Activated naive CD8-positive, alpha-beta T cell treated with anti-CD3 and anti-CD28 coated beads for 36 hours (primary cell): ENCODE results near the gene WDR82. TPM values are rescaled to one million over a fixed set of nuclear protein-coding genes. Genes with fewer than 3 reads are reported as not detected.
A peak's percentile ranks its signal among the peaks of the same experiment; 100 is the strongest.

Source experiments
- DNase-seq: peaks from one replicate; pipeline ENCODE4 v3.0.0; 2021
- H3K27ac Mint-ChIP-seq: one replicate; pipeline ENCODE4 v1.8.0; 2022; ENCODE audit warnings: mild to moderate bottlenecking, moderate library complexity, mixed read lengths
- H3K27me3 Mint-ChIP-seq: one replicate; pipeline ENCODE4 v1.8.0; 2022; ENCODE audit warnings: mild to moderate bottlenecking, mixed read lengths
- H3K36me3 Mint-ChIP-seq: one replicate; pipeline ENCODE4 v1.8.0; 2021; ENCODE audit warnings: mild to moderate bottlenecking, mixed read lengths
- H3K4me1 Mint-ChIP-seq: one replicate; pipeline ENCODE4 v1.8.0; 2021; ENCODE audit warnings: mixed read lengths
- H3K4me3 Mint-ChIP-seq: one replicate; pipeline ENCODE4 v1.8.0; 2022; ENCODE audit warnings: mild to moderate bottlenecking, moderate library complexity, mixed read lengths
- H3K9me3 Mint-ChIP-seq: one replicate; pipeline ENCODE4 v1.8.0; 2022; ENCODE audit warnings: mixed read lengths
- total RNA-seq, 2 experiments: library from RNA; stranded (reverse); gene quantifications; one replicate each; pipeline ENCODE4 v1.2.3, GENCODE V29; 2021

WDR82 gene
- total RNA-seq, 2 experiments from 2014 or later = 121 to 123 TPM

DNA sequence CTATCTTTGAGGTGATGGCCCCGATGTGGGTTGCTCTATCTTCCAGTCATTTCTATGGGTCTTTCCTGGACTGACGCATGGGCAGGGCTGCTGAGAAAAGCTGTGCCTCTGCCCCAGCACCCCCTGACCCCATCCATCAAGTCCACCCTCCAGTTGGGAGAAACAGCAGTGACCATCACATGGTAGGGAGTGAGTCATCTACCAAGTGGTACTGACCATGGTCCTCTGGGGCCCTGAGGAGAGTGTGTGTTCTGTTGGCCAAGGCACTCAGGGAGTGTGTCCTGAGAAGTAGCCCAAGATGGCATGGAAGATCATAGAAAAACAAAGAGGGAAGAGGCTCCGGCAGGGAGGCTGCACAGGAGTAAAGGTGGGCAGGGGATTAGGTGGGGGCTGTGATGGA, 36.0 kb upstream of the WDR82 start:
- DNase-seq = no peak
- H3K27ac Mint-ChIP-seq = no peak overlapping the region
- H3K36me3 Mint-ChIP-seq = peaks cover 3% of the 10 kb centered on the region
- peaks cover 54% of the 10 kb centered on the region for H3K4me1 Mint-ChIP-seq
- no peaks in the 10 kb centered on the region for H3K9me3 Mint-ChIP-seq
- no peaks in the 10 kb centered on the region for H3K27me3 Mint-ChIP-seq
- no peak overlapping the region for H3K4me3 Mint-ChIP-seq

DNA sequence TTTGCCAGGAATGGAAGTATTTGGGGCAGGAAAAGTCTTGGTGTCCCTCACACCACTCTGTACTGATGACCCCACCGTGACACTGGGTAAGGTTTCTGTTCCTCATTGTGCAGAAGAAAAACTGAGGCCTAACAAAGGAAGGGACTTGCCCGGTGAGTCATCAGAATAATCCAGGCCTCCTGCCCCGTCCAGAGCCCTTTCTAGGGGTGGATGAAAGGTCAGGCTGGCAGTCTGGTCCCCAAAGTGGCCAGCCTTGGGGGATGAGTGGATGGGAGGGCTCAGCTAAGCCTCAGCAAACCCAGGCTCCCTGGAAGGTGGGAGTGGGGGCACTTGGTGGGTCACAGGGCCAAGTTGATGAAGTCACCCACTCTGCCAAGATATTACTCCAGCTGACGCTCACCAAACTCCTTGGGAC, 35.3 kb upstream of the WDR82 start:
- Mint-ChIP-seq H3K4me1 (peaks cover 55% of the 10 kb centered on the region), H3K9me3 (no peaks in the 10 kb centered on the region)
- DNase-seq = peak; percentile 27

DNA sequence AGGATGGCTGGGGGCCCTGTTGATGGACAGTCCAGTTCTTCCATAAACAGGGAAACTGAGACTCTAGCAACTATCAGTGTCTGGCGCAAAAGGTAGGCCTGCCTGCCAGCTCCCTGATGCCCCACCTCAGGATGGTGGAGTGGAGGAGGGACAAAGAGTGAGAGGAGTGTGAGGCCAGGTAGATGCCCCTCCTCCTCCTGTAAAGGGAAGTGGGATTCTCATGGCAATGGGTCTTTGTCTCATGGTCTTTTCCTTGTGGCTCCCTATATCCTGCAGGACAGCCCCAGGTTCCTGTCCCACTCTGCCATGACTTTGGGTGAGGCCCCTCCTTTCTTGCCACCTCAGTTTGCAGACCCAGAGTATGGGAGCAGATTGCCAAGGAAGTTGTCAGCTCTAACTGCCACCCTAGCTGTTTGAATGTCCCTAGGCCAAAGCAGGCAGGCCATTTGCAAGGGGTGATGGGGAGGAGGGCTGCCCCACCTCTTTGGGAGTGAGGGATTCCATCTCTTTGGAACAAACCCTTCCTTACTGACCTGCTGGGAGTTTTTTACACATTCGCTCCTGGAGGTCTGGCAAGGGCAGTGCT, 34.8 kb upstream of the WDR82 start:
- Mint-ChIP-seq H3K4me1 (peaks cover 58% of the 10 kb centered on the region), H3K27me3 (no peaks in the 10 kb centered on the region), H3K4me3 (no peak overlapping the region), H3K9me3 (no peaks in the 10 kb centered on the region), H3K36me3 (peaks cover 5% of the 10 kb centered on the region), H3K27ac (peak overlapping the region; percentile 63)
- no peak for DNase-seq

More for the DNA sequence above, 35.3 kb upstream of the WDR82 start:
- H3K4me3 Mint-ChIP-seq = no peak overlapping the region
- H3K36me3 Mint-ChIP-seq = peaks cover 3% of the 10 kb centered on the region
- no peaks in the 10 kb centered on the region for H3K27me3 Mint-ChIP-seq
- no peak overlapping the region for H3K27ac Mint-ChIP-seq

DNA sequence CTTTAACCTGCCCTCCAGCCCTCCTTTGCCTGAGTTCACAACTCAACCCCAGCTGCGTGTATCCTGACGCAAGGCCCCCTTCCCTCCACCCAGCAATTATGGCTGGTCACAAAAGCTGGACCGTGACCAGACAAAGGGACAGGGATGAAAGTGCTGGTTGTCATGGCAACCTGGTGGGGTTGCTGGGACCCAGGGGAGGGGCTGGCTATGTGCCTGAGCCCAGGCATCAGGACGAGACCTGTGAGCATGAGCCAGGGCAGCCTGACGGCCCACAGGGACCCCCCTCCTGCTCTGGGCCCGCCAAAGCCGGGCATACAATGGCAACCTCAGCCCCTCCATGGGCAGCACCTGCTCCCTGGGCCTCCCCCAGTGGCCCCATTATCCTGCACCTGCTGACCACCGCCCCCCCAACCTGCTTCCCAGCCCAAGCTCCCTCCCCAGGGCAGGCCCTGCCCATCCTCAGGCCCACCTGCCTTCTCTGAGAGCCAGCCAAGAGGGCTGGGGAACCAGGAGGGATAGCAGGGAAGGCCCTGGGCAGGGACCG, 33.2 kb upstream of the WDR82 start:
- no peaks in the 10 kb centered on the region for H3K9me3 Mint-ChIP-seq
- H3K27me3 Mint-ChIP-seq = no peaks in the 10 kb centered on the region
- peaks cover 62% of the 10 kb centered on the region for H3K4me1 Mint-ChIP-seq
- H3K4me3 Mint-ChIP-seq = no peak overlapping the region
- H3K36me3 Mint-ChIP-seq = peaks cover 5% of the 10 kb centered on the region
- no peak for DNase-seq
- no peak overlapping the region for H3K27ac Mint-ChIP-seq

DNA sequence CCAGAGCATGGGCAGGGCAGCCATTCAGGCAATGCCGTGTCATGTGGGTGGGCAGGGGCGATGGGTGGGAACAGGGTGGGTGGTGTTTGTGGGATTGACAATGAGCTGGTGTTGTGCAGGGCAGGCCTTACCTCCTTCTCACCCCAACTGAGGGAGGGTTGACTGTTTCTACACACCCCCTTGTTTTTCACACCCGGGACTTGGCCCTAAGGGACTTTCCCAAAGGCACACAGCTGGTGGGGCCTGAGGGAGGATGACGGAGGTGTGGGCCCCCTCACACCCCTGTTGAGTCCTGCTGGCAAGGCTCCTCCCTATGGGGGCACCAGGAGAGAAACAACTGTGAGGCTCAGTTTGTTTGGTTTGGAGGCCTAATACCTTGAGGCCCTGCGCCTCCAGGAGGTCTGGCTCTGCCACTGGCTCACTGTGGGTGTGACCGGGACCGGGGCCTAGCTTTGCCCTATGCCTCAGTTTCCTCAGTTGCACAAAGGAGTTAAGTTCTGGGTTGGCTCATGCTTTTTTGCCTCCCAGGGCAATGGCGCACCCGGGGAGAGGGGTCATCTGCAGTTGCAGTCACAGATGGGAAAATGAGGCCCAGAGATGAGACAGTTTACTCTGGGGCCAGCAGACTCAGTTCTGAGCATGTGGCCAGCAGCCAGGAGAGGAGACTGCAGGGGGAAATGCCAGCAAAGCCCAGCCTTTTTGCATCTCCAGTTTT, 32.6 kb upstream of the WDR82 start:
- H3K4me1 Mint-ChIP-seq = peaks cover 58% of the 10 kb centered on the region
- H3K27ac Mint-ChIP-seq = peak overlapping the region; percentile 75
- no peaks in the 10 kb centered on the region for H3K27me3 Mint-ChIP-seq
- no peaks in the 10 kb centered on the region for H3K9me3 Mint-ChIP-seq
- peak; percentile 82 for DNase-seq
- H3K4me3 Mint-ChIP-seq = no peak overlapping the region
- H3K36me3 Mint-ChIP-seq = peaks cover 5% of the 10 kb centered on the region

DNA sequence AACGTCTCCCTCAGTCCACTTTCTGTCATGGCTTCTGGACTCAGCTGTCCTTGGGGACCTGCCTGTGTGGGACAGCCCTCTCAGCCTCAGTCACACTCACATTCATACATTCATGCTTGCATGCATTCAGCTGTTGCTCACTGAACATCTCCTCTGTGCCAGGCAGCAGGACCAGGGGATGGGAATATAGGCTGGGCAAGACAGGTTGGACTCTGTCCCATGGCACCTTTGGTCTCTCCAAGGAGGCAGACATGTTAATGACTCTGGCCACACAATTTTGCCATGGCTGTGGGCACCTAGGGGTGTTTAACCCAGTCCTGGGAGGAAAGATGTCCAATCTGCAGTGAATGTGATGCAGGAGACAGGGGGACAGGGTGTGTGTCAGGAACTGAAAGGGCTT, 29.9 kb upstream of the WDR82 start:
- DNase-seq = no peak
- peaks cover 39% of the 10 kb centered on the region for H3K4me1 Mint-ChIP-seq
- peaks cover 2% of the 10 kb centered on the region for H3K36me3 Mint-ChIP-seq
- no peaks in the 10 kb centered on the region for H3K9me3 Mint-ChIP-seq
- H3K4me3 Mint-ChIP-seq = no peak overlapping the region
- no peaks in the 10 kb centered on the region for H3K27me3 Mint-ChIP-seq
- H3K27ac Mint-ChIP-seq = no peak overlapping the region

DNA sequence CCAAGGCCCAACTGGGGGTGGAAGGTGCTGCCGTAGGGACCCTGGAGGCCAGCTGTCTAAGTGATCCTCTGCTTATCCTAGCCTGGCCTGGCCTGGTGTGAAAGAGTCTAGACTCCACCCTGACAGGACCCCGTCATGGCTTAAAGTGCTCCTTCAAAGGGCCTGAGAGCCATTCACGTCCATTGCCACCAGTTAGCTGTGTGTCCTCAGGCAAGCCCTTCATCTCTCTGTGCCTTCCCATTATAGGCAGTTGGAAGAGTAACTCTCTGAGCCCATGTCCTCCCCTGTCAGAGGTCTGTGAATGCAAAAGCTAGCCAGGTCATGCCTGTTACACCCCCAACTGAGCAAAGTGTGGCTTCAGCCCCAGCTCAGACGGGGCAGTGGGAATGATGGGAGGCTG, 28.5 kb upstream of the WDR82 start:
- Mint-ChIP-seq H3K36me3 (peaks cover 2% of the 10 kb centered on the region), H3K27me3 (no peaks in the 10 kb centered on the region), H3K9me3 (no peaks in the 10 kb centered on the region), H3K4me3 (no peak overlapping the region), H3K4me1 (peaks cover 34% of the 10 kb centered on the region), H3K27ac (no peak overlapping the region)
- no peak for DNase-seq

DNA sequence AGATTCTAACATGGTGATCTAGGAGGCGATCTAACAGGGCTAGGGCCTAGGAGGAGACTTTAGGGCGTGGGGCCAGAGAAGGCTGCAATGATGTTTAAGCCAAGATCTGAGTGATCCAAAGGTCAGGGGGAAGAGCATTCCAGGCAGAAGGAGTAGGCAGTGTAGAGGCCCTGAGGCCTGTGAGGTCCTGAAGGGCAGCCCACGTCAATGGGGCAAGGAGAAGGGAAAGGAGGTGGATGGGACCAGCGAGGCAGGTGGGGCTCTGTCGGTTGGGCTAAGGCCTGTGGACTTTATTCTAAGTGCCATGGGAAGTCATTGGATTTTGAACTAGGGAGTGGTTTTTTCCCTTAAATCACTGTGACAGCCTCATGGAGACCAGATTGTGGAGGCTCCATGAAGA, 27.5 kb upstream of the WDR82 start:
- H3K27ac Mint-ChIP-seq = no peak overlapping the region
- no peak overlapping the region for H3K4me3 Mint-ChIP-seq
- H3K4me1 Mint-ChIP-seq = peaks cover 28% of the 10 kb centered on the region
- peaks cover 2% of the 10 kb centered on the region for H3K36me3 Mint-ChIP-seq
- DNase-seq = no peak
- no peaks in the 10 kb centered on the region for H3K9me3 Mint-ChIP-seq
- H3K27me3 Mint-ChIP-seq = no peaks in the 10 kb centered on the region

DNA sequence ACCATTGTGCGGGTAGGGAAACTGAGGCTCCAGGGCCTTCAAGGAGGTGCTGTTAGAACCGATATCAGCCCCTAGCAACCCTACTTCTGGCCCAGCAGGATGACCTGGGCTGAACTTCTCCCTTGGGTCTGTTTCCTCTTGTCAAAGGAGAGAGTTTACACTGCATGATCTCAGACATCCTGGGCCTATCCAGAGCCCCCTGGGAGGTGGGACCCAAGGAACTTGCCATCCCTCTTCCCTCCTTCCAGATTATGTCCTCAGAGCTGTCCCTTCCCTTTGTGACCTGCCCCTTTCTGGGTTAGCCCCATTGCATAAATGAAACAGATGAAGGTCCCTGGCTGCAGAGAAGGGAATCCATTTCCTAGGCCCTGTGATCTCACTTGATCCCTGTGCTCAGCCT, 25.4 kb upstream of the WDR82 start:
- H3K9me3 Mint-ChIP-seq = no peaks in the 10 kb centered on the region
- H3K4me1 Mint-ChIP-seq = peaks cover 23% of the 10 kb centered on the region
- H3K27me3 Mint-ChIP-seq = no peaks in the 10 kb centered on the region
- no peak overlapping the region for H3K4me3 Mint-ChIP-seq
- no peak overlapping the region for H3K27ac Mint-ChIP-seq
- peaks cover 2% of the 10 kb centered on the region for H3K36me3 Mint-ChIP-seq
- DNase-seq = no peak

DNA sequence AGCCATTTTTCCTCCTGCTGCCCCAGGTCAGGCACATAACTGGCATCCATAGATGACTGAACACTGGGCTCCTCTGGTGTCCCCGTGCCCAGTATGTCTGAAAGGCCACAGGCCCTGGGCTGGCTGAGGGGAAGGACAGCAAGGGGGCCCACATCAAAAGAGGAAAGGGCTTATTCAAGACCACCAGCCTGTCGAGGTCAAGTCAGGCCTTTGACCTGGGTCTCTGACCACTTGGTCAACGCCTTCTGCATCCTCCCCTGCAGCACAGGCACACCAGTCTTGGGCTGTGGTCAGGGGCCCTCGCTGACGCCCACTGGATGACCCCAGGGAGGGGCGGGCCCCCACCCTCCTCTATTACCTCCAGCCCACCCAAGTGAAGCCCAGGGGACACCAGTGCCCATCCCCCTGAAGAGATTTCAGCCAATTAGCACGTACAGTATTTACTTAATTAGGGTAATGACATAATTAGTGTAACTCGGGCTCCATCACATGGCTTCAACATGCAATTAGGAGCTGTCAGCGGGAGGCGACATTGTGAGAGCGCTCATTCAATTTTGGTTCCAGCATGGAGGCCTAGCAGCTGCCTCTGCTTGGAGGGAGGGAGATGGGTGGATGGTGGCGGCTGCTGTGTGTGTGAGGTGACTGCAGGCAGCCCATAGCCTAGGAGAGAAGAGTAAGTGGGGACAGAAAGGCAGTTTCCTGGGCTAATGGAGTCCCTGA, 24.1 kb upstream of the WDR82 start:
- H3K27me3 Mint-ChIP-seq = no peaks in the 10 kb centered on the region
- H3K4me3 Mint-ChIP-seq = no peak overlapping the region
- H3K4me1 Mint-ChIP-seq = peaks cover 18% of the 10 kb centered on the region
- H3K9me3 Mint-ChIP-seq = no peaks in the 10 kb centered on the region
- no peak overlapping the region for H3K27ac Mint-ChIP-seq
- DNase-seq = no peak
- H3K36me3 Mint-ChIP-seq = no peaks in the 10 kb centered on the region

DNA sequence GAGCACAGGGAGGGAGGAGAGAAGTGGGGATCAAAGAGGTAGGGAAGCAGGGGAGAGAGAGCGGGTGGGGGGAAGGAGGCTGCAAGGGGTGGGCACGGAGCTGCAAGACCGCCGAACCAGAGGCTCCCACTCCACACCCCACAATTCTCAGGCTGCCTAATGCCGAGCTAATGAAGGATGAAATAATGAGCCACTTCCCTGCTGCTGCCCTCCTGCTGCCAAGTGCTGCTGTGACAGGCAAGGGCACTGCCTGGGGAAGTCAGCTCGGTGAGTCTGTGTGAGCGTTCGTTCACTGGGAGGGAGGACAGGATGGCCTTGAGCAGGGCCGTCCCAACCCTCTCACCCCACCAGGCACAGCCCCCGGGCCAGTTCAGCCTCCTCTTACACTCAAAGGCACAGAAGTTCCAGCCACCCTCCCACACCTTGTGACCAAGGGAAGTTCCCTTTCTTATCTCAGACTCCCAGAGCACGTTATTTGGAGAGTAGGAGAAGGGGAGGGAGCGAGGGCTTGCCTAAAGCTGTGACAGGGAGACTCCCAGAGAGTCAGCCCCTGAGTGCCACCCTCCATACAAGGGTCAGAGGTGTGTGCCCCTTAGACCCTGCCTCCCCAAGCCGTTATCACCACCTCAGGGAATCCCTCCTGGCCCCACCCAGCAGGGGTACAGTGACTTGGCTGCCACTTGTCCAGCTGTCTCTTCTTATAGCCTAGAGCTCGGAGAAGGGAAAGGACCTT, 21.6 kb upstream of the WDR82 start:
- no peak for DNase-seq
- no peak overlapping the region for H3K4me3 Mint-ChIP-seq
- H3K4me1 Mint-ChIP-seq = peaks cover 11% of the 10 kb centered on the region
- H3K27ac Mint-ChIP-seq = no peak overlapping the region
- H3K36me3 Mint-ChIP-seq = peaks cover 3% of the 10 kb centered on the region
- H3K27me3 Mint-ChIP-seq = no peaks in the 10 kb centered on the region
- H3K9me3 Mint-ChIP-seq = no peaks in the 10 kb centered on the region

DNA sequence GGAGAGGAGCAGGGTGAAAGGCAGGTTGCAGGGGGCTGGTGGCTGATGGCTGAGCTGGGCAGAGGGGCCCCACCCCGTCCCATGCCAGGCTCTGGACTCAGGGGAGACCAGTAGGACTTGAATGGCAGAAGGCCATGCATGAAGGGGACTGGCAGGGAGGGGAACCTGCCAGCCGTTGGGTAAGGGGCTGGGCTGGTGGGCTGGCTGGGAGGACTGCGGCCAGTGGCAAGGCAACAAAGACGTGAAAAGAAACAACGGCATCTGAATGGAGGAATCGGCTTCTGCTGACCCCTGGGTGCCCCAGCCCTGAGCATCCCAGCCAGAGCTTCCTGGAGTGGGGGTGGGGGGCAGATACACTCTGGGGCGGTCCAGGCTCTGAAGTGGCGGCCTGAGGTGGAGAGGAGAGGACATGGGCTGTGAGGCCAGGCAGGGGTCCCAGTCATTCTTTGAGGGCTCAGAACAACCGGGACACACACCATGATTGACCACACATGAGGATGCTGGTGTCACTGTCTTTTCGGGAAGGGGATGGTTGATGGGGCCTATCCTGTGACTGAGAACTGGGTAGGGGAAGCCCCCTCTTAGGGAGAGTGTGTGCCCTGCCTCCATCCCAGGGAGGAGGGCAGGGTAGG, 20.9 kb upstream of the WDR82 start:
- H3K4me3 Mint-ChIP-seq = no peak overlapping the region
- no peak for DNase-seq
- peaks cover 3% of the 10 kb centered on the region for H3K36me3 Mint-ChIP-seq
- peaks cover 11% of the 10 kb centered on the region for H3K4me1 Mint-ChIP-seq
- H3K27ac Mint-ChIP-seq = no peak overlapping the region
- no peaks in the 10 kb centered on the region for H3K9me3 Mint-ChIP-seq
- no peaks in the 10 kb centered on the region for H3K27me3 Mint-ChIP-seq

DNA sequence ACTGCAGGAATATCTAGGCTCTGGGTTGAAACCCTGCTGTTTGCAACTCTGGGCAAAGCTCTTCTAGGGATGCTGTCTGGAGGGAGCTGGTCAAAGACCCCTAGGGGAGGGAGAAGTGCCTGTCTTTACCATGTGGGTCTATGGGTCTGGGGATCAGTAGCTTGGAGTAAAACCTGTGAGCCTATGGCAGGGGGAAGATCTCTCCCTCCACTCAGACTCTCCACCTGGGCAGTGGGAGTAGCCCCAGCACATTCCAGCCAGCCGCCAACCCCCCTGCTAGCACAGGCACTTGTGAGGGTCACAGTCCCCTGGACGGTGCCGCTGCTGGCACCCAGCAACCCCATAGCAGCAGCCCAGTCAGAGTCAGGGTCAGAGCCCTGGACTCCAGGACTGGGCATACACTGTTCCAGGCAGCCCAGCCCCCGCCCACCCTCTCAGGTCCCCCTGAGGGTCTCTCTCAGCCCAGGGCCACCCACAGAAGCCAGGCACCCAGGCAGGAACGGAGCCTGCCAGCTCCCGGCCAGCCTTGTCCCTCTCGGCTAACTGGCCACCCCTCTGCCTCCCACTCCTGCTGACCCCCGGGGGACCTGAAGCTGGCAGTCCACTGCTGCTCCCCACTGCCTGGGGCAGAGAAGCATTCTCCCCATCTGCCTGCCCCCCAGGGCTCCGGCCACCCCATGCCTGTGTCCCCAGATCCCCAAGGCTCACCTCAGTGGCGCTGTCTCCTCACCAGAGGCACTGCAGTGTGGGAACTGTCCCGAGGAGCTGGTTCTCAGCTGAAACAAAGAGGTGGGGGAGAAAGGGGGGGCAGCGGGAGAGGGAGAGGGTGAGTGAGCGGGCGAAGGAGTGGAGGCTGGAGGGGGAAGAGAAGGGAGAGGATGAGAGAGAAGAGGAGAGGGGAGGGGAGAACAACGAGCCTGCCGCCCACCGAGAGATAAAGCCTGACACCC, 20.0 kb upstream of the WDR82 start:
- Mint-ChIP-seq H3K36me3 (peaks cover 3% of the 10 kb centered on the region), H3K4me1 (peaks cover 11% of the 10 kb centered on the region), H3K9me3 (no peaks in the 10 kb centered on the region), H3K27ac (no peak overlapping the region), H3K4me3 (no peak overlapping the region), H3K27me3 (no peaks in the 10 kb centered on the region)
- no peak for DNase-seq
